ENCODE measurements around the gene RPS6KL1.
A peak's percentile ranks its signal among the peaks of the same experiment; 100 is the strongest.

The RPS6KL1 gene

DNA sequence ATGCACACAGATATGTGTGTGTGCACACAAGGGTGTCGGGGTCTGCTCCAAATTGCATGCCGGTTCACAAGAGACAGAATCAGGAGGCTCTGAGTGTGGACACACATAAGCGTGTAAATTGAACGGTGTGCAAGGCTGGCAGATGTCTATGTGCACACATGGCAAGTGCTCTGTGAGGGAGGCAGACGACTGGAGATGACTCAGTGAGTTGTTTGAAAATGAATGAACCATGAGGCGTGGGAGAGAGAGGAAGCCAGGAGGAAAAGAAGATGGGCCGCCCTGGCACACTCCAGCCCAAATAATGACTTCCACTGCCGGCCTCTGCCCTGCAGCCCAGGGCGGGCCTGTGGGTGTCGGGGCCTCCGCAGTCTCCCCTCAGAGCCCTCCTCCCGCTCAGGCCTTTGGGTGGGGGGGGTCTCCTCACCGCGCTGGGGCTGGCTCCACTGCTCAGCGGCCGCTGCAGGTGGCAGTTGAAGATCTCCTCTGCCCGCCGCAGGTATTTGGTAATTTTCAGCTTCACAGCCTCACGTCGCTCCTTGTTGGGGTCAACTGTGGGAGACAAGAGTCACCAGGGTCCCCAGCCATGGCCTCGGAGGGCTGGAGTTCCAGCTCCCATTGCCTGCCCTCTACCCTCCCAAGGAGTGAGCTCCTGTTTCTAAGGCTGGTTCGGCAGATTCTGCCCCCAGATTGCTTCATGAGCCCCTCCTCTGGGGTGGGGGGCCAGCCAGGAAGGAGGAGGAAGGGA is 3.5 kb downstream of the RPS6KL1 start:
- Mint-ChIP-seq H3K9me3 (no peaks in the 10 kb centered on the region), H3K27me3 (ENCODE audit: low read depth) (peaks cover 17% of the 10 kb centered on the region), H3K4me3 (no peak overlapping the region), H3K27ac (no peak overlapping the region), H3K4me1 (peaks cover 20% of the 10 kb centered on the region), H3K36me3 (ENCODE audit: low read depth) (no peaks in the 10 kb centered on the region)
- TF ChIP-seq, protein P1, sequence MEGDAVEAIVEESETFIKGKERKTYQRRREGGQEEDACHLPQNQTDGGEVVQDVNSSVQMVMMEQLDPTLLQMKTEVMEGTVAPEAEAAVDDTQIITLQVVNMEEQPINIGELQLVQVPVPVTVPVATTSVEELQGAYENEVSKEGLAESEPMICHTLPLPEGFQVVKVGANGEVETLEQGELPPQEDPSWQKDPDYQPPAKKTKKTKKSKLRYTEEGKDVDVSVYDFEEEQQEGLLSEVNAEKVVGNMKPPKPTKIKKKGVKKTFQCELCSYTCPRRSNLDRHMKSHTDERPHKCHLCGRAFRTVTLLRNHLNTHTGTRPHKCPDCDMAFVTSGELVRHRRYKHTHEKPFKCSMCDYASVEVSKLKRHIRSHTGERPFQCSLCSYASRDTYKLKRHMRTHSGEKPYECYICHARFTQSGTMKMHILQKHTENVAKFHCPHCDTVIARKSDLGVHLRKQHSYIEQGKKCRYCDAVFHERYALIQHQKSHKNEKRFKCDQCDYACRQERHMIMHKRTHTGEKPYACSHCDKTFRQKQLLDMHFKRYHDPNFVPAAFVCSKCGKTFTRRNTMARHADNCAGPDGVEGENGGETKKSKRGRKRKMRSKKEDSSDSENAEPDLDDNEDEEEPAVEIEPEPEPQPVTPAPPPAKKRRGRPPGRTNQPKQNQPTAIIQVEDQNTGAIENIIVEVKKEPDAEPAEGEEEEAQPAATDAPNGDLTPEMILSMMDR (IDR thresholded peaks at IDR 0.05; ENCODE audit: unreplicated experiment in 3 of 3): no peak

DNA sequence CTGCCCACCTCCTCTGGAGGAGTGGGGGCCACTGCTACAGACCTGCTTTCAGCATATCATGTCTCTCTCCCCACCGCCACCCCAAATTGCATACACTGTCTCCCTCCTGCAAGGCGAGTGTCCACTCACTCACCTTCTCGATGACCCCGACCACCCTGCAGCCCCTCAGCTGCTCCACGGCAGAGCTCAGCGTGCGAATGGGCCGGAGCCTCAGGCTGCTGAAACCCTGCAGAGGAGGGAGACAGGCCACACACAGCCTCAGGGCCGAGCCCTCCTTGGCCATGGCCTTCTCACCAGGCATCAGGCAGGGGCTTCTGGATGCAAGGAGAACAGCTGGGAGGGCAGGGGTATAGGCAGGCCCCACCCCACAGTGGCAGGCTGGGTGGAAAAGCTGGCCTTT is 4.7 kb downstream of the RPS6KL1 start:
- peaks cover 8% of the 10 kb centered on the region for H3K27me3 Mint-ChIP-seq (ENCODE audit: low read depth)
- no peak overlapping the region for H3K4me3 Mint-ChIP-seq
- no peaks in the 10 kb centered on the region for H3K9me3 Mint-ChIP-seq
- peaks cover 25% of the 10 kb centered on the region for H3K4me1 Mint-ChIP-seq
- no peaks in the 10 kb centered on the region for H3K36me3 Mint-ChIP-seq (ENCODE audit: low read depth)
- TF ChIP-seq, protein P1 (IDR thresholded peaks at IDR 0.05; ENCODE audit: unreplicated experiment in 3 of 3): no peak
- H3K27ac Mint-ChIP-seq: no peak overlapping the region

DNA sequence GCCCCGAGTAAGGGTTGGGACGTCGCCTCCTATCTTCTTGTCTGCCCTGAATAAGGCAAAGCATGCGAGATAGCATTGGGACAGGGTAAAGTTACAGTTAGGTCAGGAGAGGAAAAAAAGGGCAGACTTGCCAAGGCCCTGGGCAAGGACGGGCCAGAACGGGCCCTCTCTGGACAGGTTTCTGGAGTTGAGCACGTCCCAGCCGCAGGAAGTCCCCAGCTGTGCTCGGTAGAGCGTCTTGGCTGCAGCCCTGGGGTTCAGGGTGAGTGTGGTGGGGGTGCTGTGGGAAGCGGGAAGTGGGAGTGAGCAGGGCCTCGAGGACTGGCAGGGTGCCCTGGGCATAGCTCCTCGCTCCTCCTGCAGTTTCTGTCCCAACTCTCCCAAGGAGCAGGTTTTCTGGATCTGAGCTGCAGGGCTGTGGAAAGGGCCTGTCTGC is 5.4 kb downstream of the RPS6KL1 start:
- H3K4me1 Mint-ChIP-seq: peaks cover 25% of the 10 kb centered on the region
- H3K27me3 Mint-ChIP-seq (ENCODE audit: low read depth): peaks cover 7% of the 10 kb centered on the region
- TF ChIP-seq, protein P1 (IDR thresholded peaks at IDR 0.05; ENCODE audit: unreplicated experiment in 3 of 3): no peak
- no peaks in the 10 kb centered on the region for H3K36me3 Mint-ChIP-seq (ENCODE audit: low read depth)
- H3K9me3 Mint-ChIP-seq: no peaks in the 10 kb centered on the region
- H3K4me3 Mint-ChIP-seq: peak overlapping the region in 1 of 3 experiments; percentile 67
- peak overlapping the region in 2 of 3 experiments; percentile 68 to 90 for H3K27ac Mint-ChIP-seq

DNA sequence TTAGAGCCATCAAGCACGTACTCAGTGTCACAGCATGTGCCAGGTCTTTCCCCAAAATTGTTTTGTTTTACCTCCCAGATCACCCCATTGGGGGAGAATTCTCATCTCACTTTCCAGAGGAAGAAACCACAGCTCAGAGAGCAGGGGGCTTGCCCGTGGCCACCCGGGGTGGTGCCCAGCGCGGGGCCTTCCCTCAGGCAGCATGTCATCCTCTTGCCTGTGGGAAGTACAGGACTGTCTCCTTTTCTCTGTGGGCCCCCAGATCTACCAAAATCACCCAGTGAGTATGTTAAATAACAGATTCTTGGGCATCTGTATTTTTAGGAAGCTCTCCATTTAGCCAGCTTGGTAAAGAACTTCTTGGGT is 5.9 kb downstream of the RPS6KL1 start:
- peaks cover 5% of the 10 kb centered on the region for H3K27me3 Mint-ChIP-seq (ENCODE audit: low read depth)
- TF ChIP-seq, protein P1 (IDR thresholded peaks at IDR 0.05; ENCODE audit: unreplicated experiment in 3 of 3): no peak
- no peaks in the 10 kb centered on the region for H3K36me3 Mint-ChIP-seq (ENCODE audit: low read depth)
- H3K9me3 Mint-ChIP-seq: no peaks in the 10 kb centered on the region
- peak overlapping the region in 1 of 3 experiments; percentile 67 for H3K4me3 Mint-ChIP-seq
- H3K4me1 Mint-ChIP-seq: peaks cover 25% of the 10 kb centered on the region
- H3K27ac Mint-ChIP-seq: peak overlapping the region in 2 of 3 experiments; percentile 68 to 90

DNA sequence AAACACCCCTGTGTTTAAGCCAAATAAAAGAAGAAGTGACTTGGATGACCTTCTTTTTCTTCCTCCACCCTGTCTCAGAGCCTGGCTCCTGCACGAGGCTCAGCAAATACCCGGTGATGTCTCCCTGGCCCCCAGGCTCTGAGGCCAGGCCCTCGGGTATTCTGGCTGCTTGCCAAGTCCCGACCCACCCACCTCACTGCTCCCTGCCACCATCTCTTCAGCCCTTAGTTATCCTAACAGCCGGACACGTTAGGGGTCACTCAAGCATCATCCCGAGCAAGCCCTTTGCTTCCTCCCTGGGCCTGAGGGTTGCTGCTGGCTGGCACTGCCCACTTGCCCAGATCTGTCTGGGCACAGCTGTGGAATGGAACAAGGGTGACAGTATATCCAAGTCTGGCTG is 7.2 kb downstream of the RPS6KL1 start:
- TF ChIP-seq, protein P1 (IDR thresholded peaks at IDR 0.05; ENCODE audit: unreplicated experiment in 3 of 3): no peak
- Mint-ChIP-seq H3K9me3 (no peaks in the 10 kb centered on the region), H3K27ac (peak overlapping the region in 1 of 3 experiments; percentile 42), H3K4me3 (no peak overlapping the region), H3K4me1 (peaks cover 25% of the 10 kb centered on the region), H3K36me3 (ENCODE audit: low read depth) (no peaks in the 10 kb centered on the region), H3K27me3 (ENCODE audit: low read depth) (no peaks in the 10 kb centered on the region)

DNA sequence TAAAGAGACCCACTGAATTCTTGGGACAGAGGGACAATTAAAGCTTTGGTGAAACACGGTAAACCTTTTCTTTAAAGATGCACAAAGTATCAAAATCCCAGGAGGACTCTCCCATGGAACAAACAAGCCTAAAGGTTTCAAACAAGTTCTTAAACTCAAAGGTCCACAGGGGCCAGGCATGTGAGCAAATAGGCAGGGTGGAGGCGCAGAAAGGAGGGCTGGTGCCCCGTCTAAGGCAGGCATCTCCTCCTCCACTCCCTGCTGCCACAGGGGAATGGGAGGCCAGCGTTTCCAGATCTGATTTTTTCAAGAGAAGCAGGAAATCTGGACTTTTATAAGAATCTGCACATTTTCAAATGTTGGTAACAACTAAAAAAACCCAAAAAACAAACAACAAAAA is 7.6 kb downstream of the RPS6KL1 start:
- no peaks in the 10 kb centered on the region for H3K27me3 Mint-ChIP-seq (ENCODE audit: low read depth)
- TF ChIP-seq, protein P1 (IDR thresholded peaks at IDR 0.05; ENCODE audit: unreplicated experiment in 3 of 3): no peak
- peaks cover 25% of the 10 kb centered on the region for H3K4me1 Mint-ChIP-seq
- H3K36me3 Mint-ChIP-seq (ENCODE audit: low read depth): no peaks in the 10 kb centered on the region
- no peak overlapping the region for H3K4me3 Mint-ChIP-seq
- no peaks in the 10 kb centered on the region for H3K9me3 Mint-ChIP-seq
- no peak overlapping the region for H3K27ac Mint-ChIP-seq
